GM12865 (cell line): ENCODE data around the gene SERINC1.

Experiments
- DNase-seq: peaks from one replicate; pipeline ENCODE4 v3.0.0; 2010; ENCODE audit warnings: low read depth
- H3K4me3 ChIP-seq: 2 replicates; pipeline ENCODE4 v1.5.1; 2011; ENCODE audit warnings: mild to moderate bottlenecking, low read depth, low read length, control low read depth
- CTCF ChIP-seq: IDR thresholded peaks from 2 replicates; pipeline ENCODE4 v1.5.1; 2011; ENCODE audit warnings: low read length, control low read depth, low read depth, inconsistent platforms; ENCODE audit not compliant: insufficient read depth; ENCODE audit errors: missing control alignments

SERINC1 gene

GRCh38 chr6:122399348-122400120, 72.1 kb downstream of the SERINC1 start, which contains the start of gene HSF2:
Gene HSF2, plus strand, starts transcription at chr6:122399652. Its CDS starts 86 bp downstream, at chr6:122399738.
- peak; percentile 98 for DNase-seq
- peak within 1 kb of the TSS; percentile 86 for H3K4me3 ChIP-seq
- peak; percentile 17 for TF ChIP-seq CTCF

- peak overlapping the region; percentile 48 for H3K4me3 ChIP-seq
- no peak for DNase-seq
- no peak for TF ChIP-seq CTCF
These were observed 72.6 kb downstream of the SERINC1 start for GRCh38 chr6:122399055-122399347.

- TF ChIP-seq CTCF, result no peak
- DNase-seq, result no peak
- no peak overlapping the region for H3K4me3 ChIP-seq
These were observed 77.6 kb downstream of the SERINC1 start for GRCh38 chr6:122394016-122394415.

- TF ChIP-seq CTCF, result no peak
- peak; percentile 10 for DNase-seq
- H3K4me3 ChIP-seq, result no peak overlapping the region
These were observed 78.2 kb downstream of the SERINC1 start for GRCh38 chr6:122393351-122393896.
